GM10266 (cell line): ENCODE data around the gene ST6GALNAC6.

ENCODE experiments used
- DNase-seq: peaks from one replicate; pipeline ENCODE4 v3.0.0; 2012; ENCODE audit errors: extremely low spot score
- TF ChIP-seq, protein P1 (sequence below): IDR thresholded peaks from 2 replicates; pipeline ENCODE4 v1.5.1; 2012; ENCODE audit warnings: mild to moderate bottlenecking, low read depth; ENCODE audit not compliant: control insufficient read depth, insufficient read depth; ENCODE audit errors: missing control alignments

ST6GALNAC6 gene

DNA sequence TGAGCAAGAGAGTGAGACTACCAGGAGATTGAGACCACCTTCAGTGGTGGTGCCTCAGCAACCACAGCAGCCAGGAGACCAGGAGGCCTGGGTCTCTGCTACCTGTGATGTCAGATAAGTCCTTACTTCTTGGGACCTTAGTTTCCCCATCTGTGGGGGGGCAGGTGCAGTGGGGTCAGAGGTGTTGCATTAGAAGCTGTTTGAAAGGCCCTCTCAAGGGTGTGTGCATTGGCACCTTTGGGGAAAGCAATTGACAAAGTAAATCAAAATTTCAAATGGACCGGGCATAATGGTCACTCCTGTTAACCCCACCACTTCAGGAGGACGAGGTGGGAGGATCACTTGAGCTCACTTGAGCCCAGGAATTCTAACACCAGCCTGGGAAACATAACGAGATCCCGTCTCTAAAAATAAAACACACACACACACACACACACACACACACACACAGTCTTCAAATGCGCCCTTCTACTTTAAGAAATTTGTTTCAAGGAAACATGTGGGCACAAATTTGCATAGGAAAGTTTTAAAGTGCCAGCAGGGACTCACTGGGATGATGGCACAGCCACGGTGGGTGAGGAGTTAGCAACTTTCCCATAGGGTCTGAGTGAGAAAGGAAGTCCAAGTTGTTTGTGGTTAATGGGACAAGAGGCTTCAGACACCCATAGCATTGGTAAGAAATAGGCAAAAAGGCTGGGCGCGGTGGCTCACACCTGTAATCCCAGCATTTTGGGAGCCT is 20.6 kb downstream of the ST6GALNAC6 start:
- TF ChIP-seq, protein P1, sequence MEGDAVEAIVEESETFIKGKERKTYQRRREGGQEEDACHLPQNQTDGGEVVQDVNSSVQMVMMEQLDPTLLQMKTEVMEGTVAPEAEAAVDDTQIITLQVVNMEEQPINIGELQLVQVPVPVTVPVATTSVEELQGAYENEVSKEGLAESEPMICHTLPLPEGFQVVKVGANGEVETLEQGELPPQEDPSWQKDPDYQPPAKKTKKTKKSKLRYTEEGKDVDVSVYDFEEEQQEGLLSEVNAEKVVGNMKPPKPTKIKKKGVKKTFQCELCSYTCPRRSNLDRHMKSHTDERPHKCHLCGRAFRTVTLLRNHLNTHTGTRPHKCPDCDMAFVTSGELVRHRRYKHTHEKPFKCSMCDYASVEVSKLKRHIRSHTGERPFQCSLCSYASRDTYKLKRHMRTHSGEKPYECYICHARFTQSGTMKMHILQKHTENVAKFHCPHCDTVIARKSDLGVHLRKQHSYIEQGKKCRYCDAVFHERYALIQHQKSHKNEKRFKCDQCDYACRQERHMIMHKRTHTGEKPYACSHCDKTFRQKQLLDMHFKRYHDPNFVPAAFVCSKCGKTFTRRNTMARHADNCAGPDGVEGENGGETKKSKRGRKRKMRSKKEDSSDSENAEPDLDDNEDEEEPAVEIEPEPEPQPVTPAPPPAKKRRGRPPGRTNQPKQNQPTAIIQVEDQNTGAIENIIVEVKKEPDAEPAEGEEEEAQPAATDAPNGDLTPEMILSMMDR = no peak
- no peak for DNase-seq

DNA sequence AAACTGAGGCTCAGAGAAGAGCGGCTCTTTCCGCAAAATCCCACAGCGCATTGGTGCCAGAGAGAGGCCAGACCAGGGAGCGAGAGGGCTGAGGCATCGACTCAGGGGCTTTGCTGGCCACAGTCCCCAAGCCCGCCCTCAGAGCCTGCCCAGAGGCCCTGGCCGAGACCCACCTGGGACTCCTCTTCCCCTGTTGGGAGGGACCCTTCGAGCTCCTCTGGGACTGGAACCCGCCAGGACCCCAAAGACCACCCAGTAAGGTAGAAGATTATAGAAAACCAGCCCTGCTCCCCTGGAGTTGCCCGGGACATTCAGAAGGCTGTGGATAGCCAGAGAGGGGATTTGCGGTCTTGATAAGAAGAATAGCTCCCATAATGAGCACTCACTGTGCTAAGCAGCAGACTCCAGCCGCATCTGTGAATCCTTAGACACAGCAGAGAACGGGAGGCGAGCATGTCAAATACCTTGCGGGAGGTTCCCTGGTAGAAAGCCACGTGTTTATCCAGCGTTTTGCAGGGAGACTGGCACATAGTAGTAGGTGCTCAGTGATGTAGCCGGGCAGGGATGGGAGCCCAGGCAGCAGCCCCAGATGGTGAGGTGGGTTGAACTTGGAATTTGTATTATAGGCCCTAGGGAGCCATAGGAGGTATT is 21.3 kb downstream of the ST6GALNAC6 start:
- TF ChIP-seq, protein P1 = no peak
- DNase-seq = no peak

DNA sequence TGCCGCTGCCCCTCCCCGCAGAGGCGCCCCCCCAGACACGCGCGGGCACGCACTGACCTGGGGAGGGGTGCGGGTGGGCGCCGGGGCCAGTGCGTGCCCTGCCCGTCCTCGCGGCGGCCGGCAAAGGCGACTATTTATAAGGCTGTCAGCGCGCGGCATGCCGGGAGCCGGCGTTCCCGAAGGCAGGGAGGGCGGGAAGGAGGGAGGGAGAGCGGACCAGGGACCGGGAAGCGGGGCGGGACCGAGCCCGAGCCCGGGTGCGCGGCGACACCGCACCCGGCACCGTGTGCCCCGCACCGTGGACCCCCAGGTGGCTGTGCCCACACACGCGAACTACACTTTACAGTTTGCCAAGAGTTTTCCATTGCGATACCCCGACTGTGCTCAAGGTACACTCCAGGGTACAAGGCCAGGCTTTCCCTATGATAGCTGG is 21.8 kb downstream of the ST6GALNAC6 start, which contains the start of gene AK1:
Gene AK1, minus strand, starts transcription at position 110 of the 433 bp plus-strand sequence. CDS start 3,058 bp downstream, outside the sequence.
- TF ChIP-seq, protein P1 = no peak
- DNase-seq = no peak

DNA sequence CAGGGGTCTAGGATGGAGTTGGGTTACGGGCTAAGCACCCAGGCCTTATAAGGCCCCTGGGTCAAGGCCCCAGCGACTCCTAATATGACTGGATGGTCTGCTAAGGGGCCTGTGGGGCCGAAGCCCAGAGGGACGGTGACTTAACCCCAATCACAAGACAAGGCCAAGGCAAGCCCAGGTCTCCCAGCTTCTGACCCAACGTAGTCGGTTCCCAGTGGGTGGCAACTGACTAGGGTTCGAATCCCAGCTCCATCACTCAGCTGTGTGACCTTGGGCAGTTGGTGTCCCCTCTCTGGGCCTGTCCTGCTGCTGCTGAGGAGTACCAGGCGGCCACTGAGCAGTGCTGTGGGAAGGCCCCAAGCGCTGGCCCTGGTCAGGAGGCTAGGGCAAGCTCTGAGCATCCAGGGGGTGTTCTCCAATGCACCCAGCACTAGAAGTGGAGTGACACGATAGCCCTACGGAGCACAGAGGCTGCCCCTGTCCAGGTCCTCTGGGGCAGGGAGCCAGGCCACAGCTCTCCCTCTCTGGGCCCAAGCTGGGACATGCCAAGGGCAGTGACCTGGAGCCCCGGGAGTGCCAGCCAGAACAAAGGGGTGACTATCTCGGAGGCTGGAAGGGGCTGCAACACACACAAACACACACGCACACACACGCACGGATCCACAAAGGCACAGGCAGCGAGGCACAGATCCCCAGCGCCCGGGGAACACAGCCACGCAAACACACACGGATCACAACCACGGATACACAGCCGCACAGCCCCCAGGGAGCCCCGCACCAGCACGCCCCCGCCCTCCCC is 22.4 kb downstream of the ST6GALNAC6 start:
- DNase-seq = no peak
- TF ChIP-seq, protein P1 = no peak

DNA sequence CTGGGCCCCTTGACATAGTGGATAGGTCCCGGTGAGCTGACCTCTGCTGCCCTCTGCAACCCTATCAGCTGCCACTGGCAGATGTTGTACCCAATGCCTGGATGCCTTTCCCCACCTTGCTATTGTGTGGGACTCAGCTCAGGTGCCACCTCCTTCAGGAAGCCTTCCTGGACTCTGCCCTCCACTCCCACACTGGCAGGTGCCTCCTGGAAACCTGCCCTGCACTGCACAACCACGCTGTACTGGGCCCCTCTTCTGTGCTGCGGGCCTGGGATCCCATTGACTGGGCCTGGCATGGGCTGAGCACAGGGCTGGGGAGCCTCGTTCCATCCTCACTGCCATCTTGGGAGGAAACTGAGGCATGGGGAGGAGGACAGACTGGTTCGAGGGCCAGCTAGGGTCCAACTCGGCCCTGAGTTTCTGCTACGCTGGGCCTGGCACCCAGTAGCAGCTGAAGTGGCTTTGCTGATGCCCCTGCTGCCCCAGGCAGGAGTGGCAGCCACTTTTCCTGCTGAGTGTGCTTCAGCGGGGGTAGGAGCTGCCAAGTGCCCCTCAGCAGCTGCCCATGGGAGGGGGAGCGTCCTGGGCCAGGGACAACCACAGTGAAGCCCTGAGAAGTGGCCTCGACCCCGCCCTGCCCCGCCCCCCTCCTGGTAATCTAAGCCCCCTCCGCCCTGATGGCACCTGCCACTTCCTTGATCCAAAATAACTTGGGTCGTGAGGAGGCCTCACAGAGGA is 23.2 kb downstream of the ST6GALNAC6 start:
- TF ChIP-seq, protein P1 = no peak
- no peak for DNase-seq

DNA sequence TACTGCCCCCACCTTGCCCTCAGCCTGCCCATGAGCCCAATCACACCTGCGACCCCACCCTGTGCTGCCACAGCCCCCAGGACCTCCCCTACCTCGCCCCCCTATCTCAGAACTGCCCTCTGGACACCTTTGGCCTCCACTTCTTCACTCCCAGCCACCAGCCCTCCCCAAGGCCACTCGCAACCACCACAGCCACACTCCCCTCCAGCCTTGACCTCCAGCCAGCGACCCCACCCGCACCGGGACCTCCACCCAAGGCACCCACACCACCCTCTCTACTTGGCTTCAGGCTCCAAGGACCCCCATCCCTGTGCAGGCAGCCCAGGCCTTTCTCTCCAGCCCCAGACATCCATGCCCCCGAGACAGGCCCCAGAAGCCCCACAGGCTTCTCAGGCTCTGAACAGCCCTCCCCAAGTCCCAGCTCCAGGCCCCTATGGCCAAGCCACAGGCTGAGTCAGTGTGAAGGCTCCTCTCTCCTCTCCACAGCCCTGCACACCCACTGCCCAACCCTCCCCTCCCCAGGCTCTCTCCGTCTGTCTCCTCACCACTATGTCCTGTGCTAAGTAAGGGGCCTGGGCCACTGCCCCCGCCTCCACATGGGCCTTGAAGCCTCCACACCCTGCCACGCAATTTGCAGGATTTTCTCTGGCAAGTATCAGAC is 24.0 kb downstream of the ST6GALNAC6 start:
- TF ChIP-seq, protein P1 = no peak
- DNase-seq = no peak
